Neural progenitor cell (in vitro differentiated cells): ENCODE measurements around the gene ZNF716.

Experiments
- EZH2 ChIP-seq: fragments of 200-600 bp; sonication (generic); IDR thresholded peaks from 2 replicates; pipeline ENCODE4 v1.6.1; 2017; ENCODE audit warnings: antibody characterized with exemption, mild to moderate bottlenecking, moderate library complexity
- TF ChIP-seq, protein P1 (sequence below): fragments of 200-600 bp; sonication (generic); IDR thresholded peaks from 2 replicates; pipeline ENCODE4 v1.5.1; 2017; ENCODE audit warnings: antibody characterized with exemption, mild to moderate bottlenecking

- TF ChIP-seq EZH2: no peak
- TF ChIP-seq, protein P1, sequence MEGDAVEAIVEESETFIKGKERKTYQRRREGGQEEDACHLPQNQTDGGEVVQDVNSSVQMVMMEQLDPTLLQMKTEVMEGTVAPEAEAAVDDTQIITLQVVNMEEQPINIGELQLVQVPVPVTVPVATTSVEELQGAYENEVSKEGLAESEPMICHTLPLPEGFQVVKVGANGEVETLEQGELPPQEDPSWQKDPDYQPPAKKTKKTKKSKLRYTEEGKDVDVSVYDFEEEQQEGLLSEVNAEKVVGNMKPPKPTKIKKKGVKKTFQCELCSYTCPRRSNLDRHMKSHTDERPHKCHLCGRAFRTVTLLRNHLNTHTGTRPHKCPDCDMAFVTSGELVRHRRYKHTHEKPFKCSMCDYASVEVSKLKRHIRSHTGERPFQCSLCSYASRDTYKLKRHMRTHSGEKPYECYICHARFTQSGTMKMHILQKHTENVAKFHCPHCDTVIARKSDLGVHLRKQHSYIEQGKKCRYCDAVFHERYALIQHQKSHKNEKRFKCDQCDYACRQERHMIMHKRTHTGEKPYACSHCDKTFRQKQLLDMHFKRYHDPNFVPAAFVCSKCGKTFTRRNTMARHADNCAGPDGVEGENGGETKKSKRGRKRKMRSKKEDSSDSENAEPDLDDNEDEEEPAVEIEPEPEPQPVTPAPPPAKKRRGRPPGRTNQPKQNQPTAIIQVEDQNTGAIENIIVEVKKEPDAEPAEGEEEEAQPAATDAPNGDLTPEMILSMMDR: no peak
Measured at GRCh38 chr7:57432583-57432982, 17.4 kb upstream of the ZNF716 start.
